GM21367 (cell line): ENCODE measurements around the gene MAPK8.

Experiments used
- ATAC-seq: cut with Tn5 transposase; IDR thresholded peaks from one replicate; pipeline ENCODE4 v1.9.1; 2021; ENCODE audit not compliant: unreplicated experiment

Gene MAPK8

DNA sequence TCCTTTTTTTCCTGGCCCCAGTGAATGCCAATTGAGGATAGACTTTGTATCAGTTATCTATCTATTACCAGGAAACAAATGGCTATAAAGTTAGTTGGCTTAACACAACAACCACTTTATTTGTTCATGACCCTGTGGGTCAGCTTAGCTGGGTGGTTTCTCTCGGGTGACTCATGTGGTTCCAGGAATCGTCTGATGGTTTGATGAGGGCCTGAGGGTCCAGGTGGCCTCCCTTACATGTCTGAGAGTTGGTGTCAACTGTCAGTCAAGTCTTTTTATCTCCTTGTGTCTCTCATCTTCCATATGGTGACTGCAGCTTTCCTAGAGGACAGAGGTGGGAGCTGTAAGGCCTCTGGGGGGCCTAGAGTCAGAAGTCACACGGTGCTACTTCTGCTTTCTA, 15.3 kb upstream of the MAPK8 start:
- ATAC-seq = no peak

DNA sequence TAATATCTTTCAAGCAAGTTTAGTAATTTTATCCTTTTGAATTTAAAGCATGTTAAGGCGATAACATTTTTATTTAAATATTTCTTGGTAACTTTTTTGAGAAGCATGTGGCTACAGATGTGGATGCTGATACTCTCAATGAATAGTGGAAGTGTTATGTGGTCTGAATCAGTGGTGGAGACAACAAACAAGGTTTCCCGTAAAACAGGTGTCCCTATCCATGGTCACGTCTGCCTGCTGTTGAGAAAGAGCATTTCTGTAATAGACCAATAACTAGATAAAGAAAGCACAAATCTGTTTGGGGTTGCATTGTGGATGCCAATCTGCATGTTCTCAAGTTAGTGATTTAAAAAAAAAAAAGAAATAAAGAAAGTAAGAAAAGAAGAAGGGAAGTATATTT, 13.9 kb upstream of the MAPK8 start:
- no peak for ATAC-seq

DNA sequence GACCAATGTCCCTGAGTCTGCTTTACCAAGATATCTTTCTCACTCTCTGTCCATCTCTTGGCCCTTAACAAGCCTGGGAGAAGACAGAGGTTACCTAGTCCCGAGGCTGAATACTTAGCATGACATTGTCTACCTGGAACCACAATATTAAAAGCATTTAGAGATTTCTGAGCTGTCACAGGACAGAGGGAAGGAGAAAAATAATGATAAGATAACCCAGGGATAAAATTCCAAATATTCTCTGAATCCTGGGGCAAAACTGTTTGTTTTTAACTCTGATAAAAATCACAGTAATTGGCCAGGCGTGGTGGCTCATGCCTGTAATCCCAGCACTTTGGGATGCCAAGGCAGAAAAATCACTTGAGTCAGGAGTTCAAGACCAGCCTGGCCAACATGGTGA, 12.0 kb upstream of the MAPK8 start:
- no peak for ATAC-seq

DNA sequence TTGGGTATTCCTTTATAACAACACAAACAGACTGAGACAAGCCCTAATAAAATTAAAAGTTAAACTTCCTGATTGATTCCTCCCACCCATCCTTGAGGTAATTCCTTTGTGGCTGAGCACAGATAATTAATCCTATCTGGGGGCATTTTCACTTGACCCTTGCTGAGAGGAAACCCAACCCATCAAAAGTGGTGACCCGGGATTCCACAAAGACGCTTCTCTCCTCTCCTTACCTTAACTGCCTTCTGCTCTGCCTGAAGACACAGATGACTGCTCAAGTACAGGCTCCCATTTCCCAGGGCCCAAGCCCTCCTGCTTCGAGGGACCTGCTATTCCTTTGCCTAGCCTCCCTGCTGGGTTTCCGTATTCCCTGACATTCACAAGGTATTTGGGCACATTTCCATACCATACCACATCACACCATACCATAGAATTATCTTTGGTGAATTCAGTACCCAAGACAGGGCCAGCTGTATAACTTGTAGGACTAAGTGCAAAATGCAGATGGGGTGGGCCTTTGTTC, 9.8 kb upstream of the MAPK8 start:
- ATAC-seq = no peak

GRCh38 chr10:48299066-48299465, 7.4 kb upstream of the MAPK8 start:
- ATAC-seq = no peak

DNA sequence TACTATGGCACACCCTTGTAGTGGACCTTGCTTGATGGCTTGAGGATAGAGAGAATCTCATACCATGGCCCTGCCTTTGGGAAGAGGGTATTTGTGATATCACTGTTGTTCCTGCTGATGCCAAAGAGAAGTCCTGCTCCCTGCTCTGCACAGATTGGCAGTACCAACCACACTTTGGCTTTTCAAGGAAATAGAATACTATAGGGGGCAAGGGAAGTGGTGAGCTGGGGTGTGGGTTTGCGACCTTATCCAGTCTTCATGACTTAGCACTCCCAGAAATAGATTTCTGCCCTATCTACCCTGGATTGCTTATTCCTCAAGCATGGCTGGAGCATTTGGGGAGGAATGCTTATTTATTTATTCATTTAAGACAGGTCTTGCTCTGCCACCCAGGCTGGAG, 6.8 kb upstream of the MAPK8 start:
- ATAC-seq = no peak

DNA sequence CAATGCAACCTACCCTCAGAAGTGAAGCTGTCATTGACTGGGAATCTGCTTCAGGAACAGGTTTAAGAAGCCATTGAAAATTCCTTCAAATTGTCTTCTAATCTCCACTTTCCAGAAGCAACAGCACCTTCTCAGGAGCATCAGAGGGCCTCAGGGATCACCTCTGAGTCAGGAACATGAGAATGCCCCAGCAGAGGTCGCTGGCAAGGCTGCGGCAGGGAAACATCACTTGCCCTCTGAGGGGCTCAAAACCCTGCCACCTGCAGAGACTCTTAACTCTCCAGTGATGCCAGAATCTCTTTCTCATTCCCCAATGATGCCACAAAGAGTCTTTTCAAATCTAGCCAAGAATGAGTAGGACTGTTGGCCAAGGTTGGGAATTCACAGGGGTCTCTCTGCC, 5.9 kb upstream of the MAPK8 start:
- no peak for ATAC-seq

DNA sequence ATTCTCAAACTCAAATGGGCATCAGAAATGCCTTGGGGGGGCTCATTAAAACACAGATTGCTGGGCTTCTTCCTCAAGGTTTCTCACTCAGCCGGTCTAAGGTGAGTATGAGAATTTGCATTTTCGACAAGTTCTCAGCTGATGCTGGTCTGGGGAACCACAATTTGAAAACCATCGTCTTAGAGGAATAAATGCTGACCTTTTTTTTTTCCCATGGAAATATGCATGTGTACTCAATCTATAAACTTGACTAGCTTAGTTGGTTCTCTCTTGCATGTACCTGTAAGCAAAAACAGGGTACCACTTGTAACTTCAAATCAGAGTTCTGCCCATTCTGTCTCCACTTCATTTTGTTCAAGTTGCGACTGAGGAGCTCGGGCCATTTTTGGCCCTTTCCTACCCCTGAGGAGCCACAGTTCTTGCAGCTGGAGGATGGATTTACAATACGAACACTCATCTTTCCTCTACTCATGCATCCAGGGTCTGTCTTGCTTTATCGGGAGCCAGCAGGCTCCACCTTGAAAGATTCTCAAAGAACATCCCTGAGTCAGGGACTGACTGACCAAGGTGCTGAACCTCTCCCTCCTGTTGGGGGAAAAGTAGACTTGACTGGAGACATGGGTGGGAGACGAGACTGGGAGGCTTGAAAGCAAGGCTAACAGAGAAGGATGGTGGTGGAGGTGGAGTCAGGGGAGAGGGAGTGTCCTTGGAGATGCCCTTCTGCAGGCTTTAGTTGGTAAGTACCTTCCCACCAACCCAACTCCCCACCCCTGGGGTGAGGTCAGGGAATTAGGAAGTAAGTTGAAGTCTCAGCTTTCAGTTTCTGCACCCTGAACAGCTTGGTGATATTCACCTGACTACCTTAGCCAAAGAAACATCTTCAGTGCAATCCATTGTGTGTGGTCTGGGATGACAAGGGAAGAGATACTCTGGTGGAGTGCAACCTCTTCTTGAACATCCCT, 3.7 kb upstream of the MAPK8 start:
- ATAC-seq = no peak

DNA sequence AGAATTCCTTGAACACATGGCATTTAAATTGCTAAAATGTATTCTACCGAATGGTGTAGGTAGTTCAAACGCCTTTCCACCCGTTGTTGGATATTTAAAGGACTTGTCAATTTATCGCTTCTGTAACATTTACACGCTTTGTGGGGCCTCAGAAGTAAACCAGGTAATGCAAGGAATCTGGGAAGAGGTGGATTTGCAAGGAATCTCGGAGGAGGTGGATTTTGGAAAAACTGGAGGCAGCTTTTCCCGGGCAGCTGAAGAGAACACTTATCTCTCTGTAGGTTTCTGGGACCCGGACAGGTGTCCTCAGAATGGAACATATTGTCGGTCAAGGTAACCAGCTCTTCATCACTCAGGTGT, 592 bp upstream of the MAPK8 start:
- no peak for ATAC-seq

- peak; percentile 23 for ATAC-seq
Measured at GRCh38 chr10:48306870-48307710, 613 bp downstream of the MAPK8 start.

DNA sequence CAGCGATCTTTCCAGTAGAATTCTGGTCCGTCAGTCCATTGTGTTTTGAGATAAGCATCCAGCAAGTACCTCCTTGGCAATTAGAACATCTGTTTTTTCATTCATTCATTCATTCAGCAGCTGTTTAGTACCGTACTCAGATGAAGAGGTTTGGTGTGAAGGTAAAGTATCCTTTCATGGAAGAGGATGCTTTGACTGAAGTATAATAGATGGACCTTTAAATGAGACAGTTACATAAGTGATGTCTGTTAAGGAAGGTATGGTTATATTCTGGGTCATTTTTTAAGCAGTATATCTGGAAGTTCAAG, 1.2 kb downstream of the MAPK8 start:
- ATAC-seq = no peak

- ATAC-seq = no peak
Measured at GRCh38 chr10:48309711-48310226, 3.3 kb downstream of the MAPK8 start.

DNA sequence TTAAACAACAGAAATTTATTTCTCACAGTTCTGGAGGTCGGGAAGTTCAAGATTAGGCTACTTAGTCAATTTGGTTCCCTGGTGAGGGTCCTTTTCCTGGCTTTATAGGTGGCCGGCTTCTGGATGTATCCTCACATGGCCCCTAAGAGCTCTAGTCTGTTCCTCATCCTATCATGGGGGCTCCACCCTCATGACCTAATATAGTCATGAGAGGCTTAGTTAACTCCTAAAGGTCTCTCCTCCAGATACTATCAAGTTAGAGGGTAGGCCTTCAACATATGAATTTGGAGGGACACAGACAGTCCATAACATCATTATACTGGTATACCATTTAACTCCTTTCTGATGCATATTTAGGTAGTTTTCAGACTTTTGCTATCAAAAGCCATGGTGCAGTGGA, 7.6 kb downstream of the MAPK8 start:
- ATAC-seq = no peak

- ATAC-seq = no peak
Measured at GRCh38 chr10:48316236-48316635, 9.8 kb downstream of the MAPK8 start.

DNA sequence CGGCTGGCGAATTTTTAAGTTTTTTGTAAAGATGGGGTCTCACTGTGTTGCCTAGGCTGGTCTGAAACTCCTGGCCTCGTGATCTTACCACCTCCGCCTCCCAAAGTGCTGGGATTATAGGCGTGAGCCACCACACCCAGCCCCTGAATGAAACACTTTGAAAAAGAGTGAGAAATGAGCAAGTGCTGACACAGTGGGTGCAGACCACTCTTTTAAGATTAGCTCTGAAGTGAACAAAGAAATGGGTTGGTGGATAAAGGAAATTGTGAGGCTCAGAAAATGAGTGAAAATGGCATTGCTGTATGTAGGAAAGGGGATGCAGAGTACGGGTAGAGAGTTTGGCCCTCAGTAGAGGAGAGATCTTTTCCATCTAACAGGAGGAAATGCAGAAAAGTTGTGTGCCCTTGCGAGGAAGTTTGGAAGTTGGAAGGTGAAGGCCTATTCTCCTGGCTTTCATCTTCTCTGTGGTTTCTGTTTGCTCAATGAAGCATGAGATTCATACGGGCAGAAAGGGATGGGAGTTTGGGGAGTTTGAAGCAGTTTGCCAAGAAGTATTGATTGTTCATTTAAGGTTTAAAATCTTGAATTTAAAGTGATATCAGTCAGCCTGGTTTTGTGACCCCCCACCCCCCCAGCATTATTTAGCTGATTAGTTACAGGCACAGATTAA, 11.0 kb downstream of the MAPK8 start:
- no peak for ATAC-seq

DNA sequence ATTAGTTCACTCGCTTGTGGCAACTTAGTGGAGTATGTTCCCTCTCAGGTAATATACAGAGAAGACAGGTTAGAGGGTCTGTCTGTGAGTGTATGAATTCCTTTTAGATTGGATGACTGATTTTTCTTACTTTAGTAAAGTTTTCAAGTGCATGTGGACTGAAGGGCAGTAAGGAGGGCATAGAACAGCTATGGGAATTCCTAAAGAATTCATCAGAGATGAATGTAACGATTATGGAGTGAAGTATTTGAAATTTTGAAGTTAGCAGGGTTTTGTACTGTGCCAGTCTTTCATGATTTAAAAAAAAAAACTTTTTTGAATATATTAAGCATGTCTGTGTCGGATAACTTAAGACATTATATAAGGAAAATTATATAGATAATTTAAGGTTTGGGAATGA, 15.5 kb downstream of the MAPK8 start:
- ATAC-seq = no peak

GRCh38 chr10:48324580-48324979, 18.1 kb downstream of the MAPK8 start:
- ATAC-seq = no peak

DNA sequence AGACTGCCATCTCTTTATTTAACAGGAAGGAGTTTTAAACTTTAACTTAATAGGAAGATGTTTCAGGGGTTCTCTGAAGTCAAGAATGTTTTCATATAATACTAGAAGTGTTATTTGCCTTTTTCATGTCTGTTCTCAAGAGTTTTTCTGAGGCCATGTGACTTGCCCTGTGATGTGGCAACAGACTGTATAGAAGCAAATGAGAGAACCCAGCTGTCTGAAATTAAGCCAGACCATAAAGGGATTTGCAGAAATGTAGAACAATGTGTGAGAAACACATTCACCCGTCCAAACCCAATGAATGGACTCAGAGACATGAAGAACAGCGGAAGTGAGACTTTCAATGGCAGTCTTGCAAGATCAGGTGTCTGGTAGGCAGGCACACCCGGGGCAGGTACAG, 23.8 kb downstream of the MAPK8 start:
- no peak for ATAC-seq

- ATAC-seq = no peak
Measured at GRCh38 chr10:48331436-48331835, 25.0 kb downstream of the MAPK8 start.

GRCh38 chr10:48332166-48332870, 25.8 kb downstream of the MAPK8 start:
- no peak for ATAC-seq

GRCh38 chr10:48332871-48333216, 26.4 kb downstream of the MAPK8 start:
- no peak for ATAC-seq
